Measurements from ENCODE around the gene PAK1. TPM values are rescaled to one million over a fixed set of nuclear protein-coding genes. Genes with fewer than 3 reads are reported as not detected.
A peak's percentile ranks its signal among the peaks of the same experiment; 100 is the strongest.

Gene PAK1
- total RNA-seq, 1 experiment from 2014 or later = 88.2 TPM

GRCh38 chr11:77436969-77437368, 36.9 kb downstream of the PAK1 start:
- DNase-seq (ENCODE audit: low read depth) = no peak

GRCh38 chr11:77436506-77436905, 37.4 kb downstream of the PAK1 start:
- DNase-seq (ENCODE audit: low read depth) = no peak

- DNase-seq (ENCODE audit: low read depth) = peak; percentile 11
Observed at GRCh38 chr11:77435972-77436371, 37.9 kb downstream of the PAK1 start.

GRCh38 chr11:77431813-77432212, 42.1 kb downstream of the PAK1 start:
- DNase-seq (ENCODE audit: low read depth) = no peak

- no peak for DNase-seq (ENCODE audit: low read depth)
Observed at GRCh38 chr11:77428598-77428997, 45.3 kb downstream of the PAK1 start.

- DNase-seq (ENCODE audit: low read depth) = no peak
Observed at GRCh38 chr11:77425346-77425745, 48.5 kb downstream of the PAK1 start.

- DNase-seq (ENCODE audit: low read depth) = no peak
Observed at GRCh38 chr11:77424644-77425043, 49.2 kb downstream of the PAK1 start.

GRCh38 chr11:77423624-77424023, 50.3 kb downstream of the PAK1 start:
- DNase-seq (ENCODE audit: low read depth) = no peak

- no peak for DNase-seq (ENCODE audit: low read depth)
Observed at GRCh38 chr11:77422687-77423086, 51.2 kb downstream of the PAK1 start.

GRCh38 chr11:77421041-77421723, 52.7 kb downstream of the PAK1 start:
- no peak for DNase-seq (ENCODE audit: low read depth)

GRCh38 chr11:77418971-77419597, 54.8 kb downstream of the PAK1 start:
- peak; percentile 10 for DNase-seq (ENCODE audit: low read depth)

- peak; percentile 11 for DNase-seq (ENCODE audit: low read depth)
Observed at GRCh38 chr11:77418155-77418970, 55.5 kb downstream of the PAK1 start.

- DNase-seq (ENCODE audit: low read depth) = no peak
Observed at GRCh38 chr11:77416357-77416756, 57.5 kb downstream of the PAK1 start.

- no peak for DNase-seq (ENCODE audit: low read depth)
Observed at GRCh38 chr11:77413850-77414460, 59.9 kb downstream of the PAK1 start.

GRCh38 chr11:77412814-77413213, 61.1 kb downstream of the PAK1 start:
- no peak for DNase-seq (ENCODE audit: low read depth)

GRCh38 chr11:77411717-77412441, 62.0 kb downstream of the PAK1 start:
- DNase-seq (ENCODE audit: low read depth) = peak; percentile 83

GRCh38 chr11:77411137-77411707, 62.7 kb downstream of the PAK1 start:
- no peak for DNase-seq (ENCODE audit: low read depth)

- no peak for DNase-seq (ENCODE audit: low read depth)
Observed at GRCh38 chr11:77410076-77410827, 63.6 kb downstream of the PAK1 start.

- DNase-seq (ENCODE audit: low read depth) = no peak
Observed at GRCh38 chr11:77409046-77409445, 64.8 kb downstream of the PAK1 start.

- DNase-seq (ENCODE audit: low read depth) = peak; percentile 85
Observed at GRCh38 chr11:77407613-77408012, 66.3 kb downstream of the PAK1 start.
